ENCODE measurements around the gene DNPEP. TPM values are rescaled to one million over a fixed set of nuclear protein-coding genes. Genes with fewer than 3 reads are reported as not detected.
"Not testable (repeated sequence)": the region's sequence is repeated elsewhere in the genome, so short reads cannot be mapped to it uniquely, and the experiment has no call there.

DNPEP gene
- total and polyA plus RNA-seq, 2 donors from 2014 or later, result 53.3 to 71.0 TPM

- H3K9me3 ChIP-seq (ENCODE audit: control insufficient read depth in 2 of 3, insufficient read depth in 1 of 3, low read length in 3 of 3), result no peaks in the 10 kb centered on the region
- no peaks in the 10 kb centered on the region for H3K4me1 ChIP-seq (ENCODE audit: control insufficient read depth in 2 of 3, insufficient read depth in 2 of 3, low read depth in 1 of 3, low read length in 3 of 3)
- no peak for DNase-seq
- no peak overlapping the region for H3K4me3 ChIP-seq (ENCODE audit: low read length in 3 of 3)
- no peak overlapping the region for H3K27ac ChIP-seq (ENCODE audit: low read depth in 2 of 2, low read length in 2 of 2)
- no peak overlapping the region for H3K9ac ChIP-seq (ENCODE audit: low read length in 3 of 3)
- TF ChIP-seq CTCF (IDR thresholded peaks at IDR 0.05; ENCODE audit: borderline replicate concordance, extremely low read depth, insufficient read depth), result no peak
- intact Hi-C loops (cut with DNase I), result no loop called here
- H3K36me3 ChIP-seq (ENCODE audit: control insufficient read depth in 2 of 3, insufficient read depth in 3 of 3, low read length in 3 of 3), result no peaks in the 10 kb centered on the region
- H3K27me3 ChIP-seq (ENCODE audit: control insufficient read depth, insufficient read depth, low read length), result no peaks in the 10 kb centered on the region
- FAIRE-seq, result no peak
These were observed 7.9 kb upstream of the DNPEP start for GRCh38 chr2:219395609-219396008.

DNA sequence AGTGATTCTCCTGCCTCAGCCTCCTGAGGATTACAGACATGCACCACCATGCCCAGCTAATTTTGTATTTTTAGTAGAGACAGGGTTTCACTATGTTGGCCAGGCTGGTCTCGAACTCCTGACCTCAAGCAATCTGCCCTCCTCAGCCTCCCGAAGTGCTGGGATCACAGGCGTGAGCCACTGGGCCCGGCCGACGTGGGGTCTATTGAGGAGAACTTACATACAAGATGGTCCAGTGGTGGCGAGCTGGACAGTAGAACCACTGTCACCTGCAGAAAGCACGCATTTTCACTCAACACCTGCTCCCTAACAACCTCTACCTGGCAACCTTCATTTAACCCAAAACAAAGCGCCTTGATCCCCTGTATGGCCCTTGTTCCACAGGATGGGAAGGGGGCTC, 7.3 kb upstream of the DNPEP start:
- intact Hi-C loops (cut with DNase I); H3K9me3 ChIP-seq (ENCODE audit: control insufficient read depth in 2 of 3, insufficient read depth in 1 of 3, low read length in 3 of 3); FAIRE-seq; DNase-seq; H3K27ac ChIP-seq (ENCODE audit: low read depth in 2 of 2, low read length in 2 of 2); H3K36me3 ChIP-seq (ENCODE audit: control insufficient read depth in 2 of 3, insufficient read depth in 3 of 3, low read length in 3 of 3); H3K9ac ChIP-seq (ENCODE audit: low read length in 3 of 3); H3K4me3 ChIP-seq (ENCODE audit: low read length in 3 of 3); H3K27me3 ChIP-seq (ENCODE audit: control insufficient read depth, insufficient read depth, low read length); H3K4me1 ChIP-seq (ENCODE audit: control insufficient read depth in 2 of 3, insufficient read depth in 2 of 3, low read depth in 1 of 3, low read length in 3 of 3): not testable (repeated sequence)

- TF ChIP-seq CTCF (IDR thresholded peaks at IDR 0.05; ENCODE audit: borderline replicate concordance, extremely low read depth, insufficient read depth), result no peak
- no peaks in the 10 kb centered on the region for H3K9me3 ChIP-seq (ENCODE audit: control insufficient read depth in 2 of 3, insufficient read depth in 1 of 3, low read length in 3 of 3)
- no peak overlapping the region for H3K27ac ChIP-seq (ENCODE audit: low read depth in 2 of 2, low read length in 2 of 2)
- intact Hi-C loops (cut with DNase I), result no loop called here
- no peaks in the 10 kb centered on the region for H3K27me3 ChIP-seq (ENCODE audit: control insufficient read depth, insufficient read depth, low read length)
- H3K4me1 ChIP-seq (ENCODE audit: control insufficient read depth in 2 of 3, insufficient read depth in 2 of 3, low read depth in 1 of 3, low read length in 3 of 3), result peaks cover 0 to 2% (median 0%) of the 10 kb centered on the region in 3 donors
- H3K36me3 ChIP-seq (ENCODE audit: control insufficient read depth in 2 of 3, insufficient read depth in 3 of 3, low read length in 3 of 3), result no peaks in the 10 kb centered on the region
- H3K4me3 ChIP-seq (ENCODE audit: low read length in 3 of 3), result no peak overlapping the region
- H3K9ac ChIP-seq (ENCODE audit: low read length in 3 of 3), result no peak overlapping the region
- DNase-seq (no peak), FAIRE-seq (no peak)
These were observed 5.0 kb upstream of the DNPEP start for GRCh38 chr2:219392754-219393153.

- TF ChIP-seq CTCF (IDR thresholded peaks at IDR 0.05; ENCODE audit: borderline replicate concordance, extremely low read depth, insufficient read depth), result no peak
- FAIRE-seq, result no peak
- peak overlapping the region; percentile 32 to 66 for H3K27ac ChIP-seq (ENCODE audit: low read depth in 2 of 2, low read length in 2 of 2)
- no peaks in the 10 kb centered on the region for H3K9me3 ChIP-seq (ENCODE audit: control insufficient read depth in 2 of 3, insufficient read depth in 1 of 3, low read length in 3 of 3)
- peak overlapping the region in 2 of 3 donors; percentile 7 to 50 for H3K9ac ChIP-seq (ENCODE audit: low read length in 3 of 3)
- H3K4me1 ChIP-seq (ENCODE audit: control insufficient read depth in 2 of 3, insufficient read depth in 2 of 3, low read depth in 1 of 3, low read length in 3 of 3), result peaks cover 0 to 13% (median 0%) of the 10 kb centered on the region in 3 donors
- intact Hi-C loops (cut with DNase I), result no loop called here
- no peaks in the 10 kb centered on the region for H3K27me3 ChIP-seq (ENCODE audit: control insufficient read depth, insufficient read depth, low read length)
- H3K4me3 ChIP-seq (ENCODE audit: low read length in 3 of 3), result peak overlapping the region in 2 of 3 donors; percentile 44 to 54
- DNase-seq, result peak in 1 of 5 donors; percentile 26
- H3K36me3 ChIP-seq (ENCODE audit: control insufficient read depth in 2 of 3, insufficient read depth in 3 of 3, low read length in 3 of 3), result peaks cover 7 to 23% (median 15%) of the 10 kb centered on the region in 3 donors
These were observed 1.1 kb upstream of the DNPEP start for GRCh38 chr2:219388907-219389156.

Measured in kidney (tissue), 14 donors.